ENCODE measurements around the gene ROR1.
"Not testable (repeated sequence)": the region's sequence is repeated elsewhere in the genome, so short reads cannot be mapped to it uniquely, and the experiment has no call there.

GRCh38 chr1:64224236-64224635, 450.4 kb downstream of the ROR1 start:
- not testable (repeated sequence) for TF ChIP-seq EZH2phosphoT487 (IDR thresholded peaks at IDR 0.05; ENCODE audit: borderline replicate concordance); CTCF (IDR thresholded peaks at IDR 0.05 in 2 of 3, conservative IDR thresholded peaks at IDR 0.05 in 1 of 3; ENCODE audit: borderline replicate concordance in 1 of 3, insufficient read depth in 1 of 3, low read depth in 2 of 3, low read length in 2 of 3); YY1 (IDR thresholded peaks at IDR 0.05; ENCODE audit: extremely low read depth, insufficient replicate concordance, low read depth, low read length); EZH2 (IDR thresholded peaks at IDR 0.05); POLR2A (IDR thresholded peaks at IDR 0.05; ENCODE audit: borderline replicate concordance, extremely low read depth, insufficient read depth, insufficient read length); REST (IDR thresholded peaks at IDR 0.05; ENCODE audit: low read depth); MAX (IDR thresholded peaks at IDR 0.05); ZBTB33 (IDR thresholded peaks at IDR 0.05; ENCODE audit: extremely low read depth, insufficient replicate concordance, low read length)

All from HCT116 (cell line).